GM19023 (cell line): ENCODE results near the gene IFI27L1.

ENCODE experiments used
- ATAC-seq: cut with Tn5 transposase; IDR thresholded peaks from one replicate; pipeline ENCODE4 v1.9.1; 2021; ENCODE audit warnings: mild to moderate bottlenecking, moderate library complexity; ENCODE audit not compliant: unreplicated experiment

Gene IFI27L1

DNA sequence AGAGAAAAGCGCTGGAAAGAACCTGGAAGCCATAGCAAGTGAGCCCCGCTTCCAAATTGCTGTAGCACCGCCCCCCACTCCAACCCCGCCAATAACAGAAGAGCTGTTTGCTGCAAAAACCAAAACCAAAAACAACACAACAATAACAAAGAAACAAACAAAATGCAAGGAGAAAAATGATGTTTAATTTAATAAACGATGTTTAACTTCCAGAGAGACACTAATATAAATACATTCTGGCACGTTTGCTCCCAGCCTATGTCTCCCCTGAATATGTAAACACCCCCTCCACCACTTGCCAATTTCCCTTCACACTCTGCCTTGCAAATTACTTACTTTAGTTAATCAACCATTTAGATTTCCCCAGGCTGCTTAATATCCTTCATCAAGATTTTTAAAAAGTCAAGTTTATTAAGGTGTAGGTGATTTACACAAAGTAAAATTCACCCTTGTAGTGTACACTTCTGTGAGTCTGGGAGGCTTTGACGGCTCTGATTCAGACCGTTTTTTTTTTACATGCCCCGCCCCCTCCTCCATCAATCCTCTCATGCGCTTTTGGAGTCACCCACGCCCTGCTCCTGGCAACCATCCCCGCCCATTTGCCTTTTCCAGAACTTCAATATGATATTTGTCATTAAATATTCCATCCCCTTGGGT is 48.8 kb downstream of the IFI27L1 start:
- no peak for ATAC-seq

DNA sequence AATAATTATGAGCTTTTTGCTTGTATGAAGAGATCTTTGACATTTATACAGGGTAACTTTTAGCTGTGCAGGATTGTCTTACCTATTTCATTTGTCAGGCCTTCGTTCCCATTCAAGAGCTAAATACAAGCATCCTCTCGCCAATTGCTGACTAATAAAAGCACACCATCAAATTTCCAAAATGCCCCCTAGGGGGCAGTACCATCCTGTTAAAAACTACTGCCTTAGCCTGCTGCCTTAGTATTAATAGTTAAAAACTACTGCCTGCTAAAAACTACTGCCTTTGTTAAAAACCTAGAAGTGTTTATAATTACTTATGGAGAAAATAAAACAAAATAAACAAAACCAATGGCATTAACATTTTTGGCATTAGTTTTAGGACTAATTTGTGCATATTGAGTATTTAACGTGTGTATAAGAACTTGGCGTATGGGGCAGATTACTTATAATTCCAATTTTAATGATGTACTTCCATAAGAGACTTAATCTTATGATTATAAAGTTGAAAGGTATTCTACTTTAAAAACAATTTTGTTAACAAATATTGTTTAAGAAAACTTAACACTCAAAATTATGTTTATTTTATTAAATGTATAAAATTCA is 51.3 kb downstream of the IFI27L1 start:
- ATAC-seq = no peak

DNA sequence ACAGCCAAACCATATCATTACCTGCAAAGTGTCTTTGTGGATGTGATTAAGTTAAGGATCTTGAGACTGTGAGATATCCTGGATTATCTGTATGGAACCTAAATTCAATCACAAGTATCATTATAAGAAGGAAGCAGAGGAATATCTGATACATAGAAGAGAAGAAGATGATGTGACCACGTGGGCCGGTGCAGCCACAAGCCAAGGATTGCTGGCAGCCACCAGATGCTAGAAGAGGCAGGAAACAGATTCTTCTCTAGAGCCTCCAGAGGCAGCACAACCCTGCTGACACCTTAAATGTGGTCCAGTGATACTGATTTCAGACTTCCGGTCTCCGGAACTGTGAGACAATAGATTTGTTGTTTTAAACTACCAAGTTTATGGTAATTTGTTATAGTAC is 54.4 kb downstream of the IFI27L1 start:
- ATAC-seq = no peak

DNA sequence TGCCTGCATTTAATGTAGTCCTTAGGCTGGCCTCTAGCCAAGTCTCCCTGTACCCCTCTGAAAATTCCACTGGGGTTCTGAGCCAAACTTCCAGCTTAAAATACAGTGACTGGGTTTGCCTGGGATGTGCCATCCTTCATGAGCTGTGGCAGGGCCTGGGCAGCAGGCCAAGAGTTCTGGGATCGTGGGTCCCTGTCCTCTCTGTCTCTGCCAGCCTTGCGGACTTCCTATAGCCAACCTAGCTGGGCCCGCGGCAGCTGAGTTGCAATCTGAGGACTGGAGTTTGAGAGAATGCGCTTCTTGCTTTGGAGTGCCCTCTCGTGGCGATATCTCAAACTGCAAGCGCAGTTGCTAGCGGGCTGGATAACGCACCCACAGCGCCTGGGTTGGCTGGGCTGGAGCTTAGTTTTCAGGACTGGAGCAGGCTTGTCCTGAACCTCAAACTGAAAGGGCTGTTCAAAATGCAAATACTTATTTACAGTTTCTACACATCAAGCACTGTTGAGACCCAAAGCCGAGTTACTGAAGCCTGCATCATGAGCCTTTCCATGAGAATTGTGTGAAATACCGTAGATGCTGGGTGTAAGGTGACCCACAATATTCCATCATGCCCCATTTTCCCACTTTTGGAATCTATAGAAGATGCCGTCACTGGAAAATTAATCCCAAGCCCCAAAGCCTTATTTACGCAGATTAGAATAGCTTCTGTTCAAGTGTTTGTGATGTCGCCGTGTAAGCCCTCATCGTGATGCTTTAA is 55.6 kb downstream of the IFI27L1 start:
- peak; percentile 73 for ATAC-seq

DNA sequence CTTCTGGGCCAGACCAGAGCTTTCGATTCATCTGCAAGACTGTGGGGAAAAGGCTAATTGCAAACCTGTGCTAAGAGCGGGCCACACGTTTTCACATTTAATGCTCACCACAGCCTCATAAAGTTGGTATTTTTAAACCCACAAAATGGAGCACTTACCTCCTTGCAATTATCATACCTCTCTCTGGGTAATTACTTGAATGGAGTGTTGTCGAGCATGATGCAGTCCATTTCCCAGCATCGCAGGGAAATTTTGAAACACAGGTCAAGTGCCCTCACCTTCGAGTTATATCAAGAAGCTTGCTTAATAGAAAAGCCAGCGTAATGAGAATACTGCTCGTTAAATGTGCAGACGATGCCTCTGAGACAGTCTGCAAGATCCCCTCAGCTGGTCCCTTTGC is 57.1 kb downstream of the IFI27L1 start:
- ATAC-seq = no peak

DNA sequence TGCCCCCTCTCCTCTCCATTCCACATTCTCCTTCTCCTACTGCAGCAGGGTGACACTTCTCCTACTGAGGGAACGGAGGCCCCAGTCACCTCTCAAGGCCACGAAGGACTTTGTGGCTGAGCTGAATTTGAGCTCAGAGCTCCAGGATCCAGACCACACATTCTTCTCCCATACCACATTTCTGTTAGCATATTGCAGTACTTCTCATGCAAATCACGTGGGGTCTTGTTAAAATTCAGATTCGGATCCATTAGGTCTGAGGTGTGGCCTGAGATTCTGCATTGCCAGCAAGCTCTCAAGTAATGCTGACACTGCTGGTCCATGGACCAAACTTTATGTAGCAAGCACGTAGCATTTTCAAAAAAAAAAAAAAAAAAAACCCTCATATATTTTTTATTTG is 57.9 kb downstream of the IFI27L1 start:
- no peak for ATAC-seq

DNA sequence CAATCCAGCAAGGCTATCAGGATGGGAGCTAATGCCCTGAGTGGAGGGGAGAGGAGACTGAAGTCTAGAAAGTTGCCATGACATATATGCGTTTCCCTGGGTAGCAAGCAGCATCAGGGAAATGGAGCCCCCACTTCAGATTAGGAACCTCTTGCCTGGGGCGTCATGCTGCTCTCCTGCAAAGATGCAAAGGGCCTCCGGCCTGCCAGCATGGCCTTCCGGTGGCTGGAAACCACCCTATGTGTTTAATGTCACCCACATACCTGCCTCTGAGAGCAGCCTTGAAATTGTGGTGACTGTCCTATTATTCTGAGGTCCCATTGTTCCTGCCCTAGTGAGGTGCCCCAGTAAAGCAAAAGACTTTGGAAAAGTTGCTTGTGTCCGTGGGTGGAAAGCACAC is 58.3 kb downstream of the IFI27L1 start:
- no peak for ATAC-seq

DNA sequence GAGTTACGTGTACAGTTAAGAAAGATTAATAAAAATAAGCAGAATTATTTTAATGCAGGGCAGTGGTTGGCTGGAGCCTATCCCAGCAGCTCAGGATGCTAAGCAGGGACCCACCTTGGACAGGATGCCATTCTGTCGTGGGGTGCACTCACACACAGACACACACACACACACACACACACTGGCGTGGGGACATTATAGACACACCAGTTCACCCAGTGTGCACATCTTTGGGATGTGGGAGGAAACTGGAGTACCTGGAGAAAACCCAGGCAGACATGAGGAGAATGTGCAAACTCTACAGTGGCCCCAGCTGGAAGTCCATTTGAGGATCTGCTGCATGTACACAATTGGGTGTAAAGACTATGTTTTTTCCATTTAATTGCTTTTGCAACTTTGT is 61.1 kb downstream of the IFI27L1 start:
- no peak for ATAC-seq

DNA sequence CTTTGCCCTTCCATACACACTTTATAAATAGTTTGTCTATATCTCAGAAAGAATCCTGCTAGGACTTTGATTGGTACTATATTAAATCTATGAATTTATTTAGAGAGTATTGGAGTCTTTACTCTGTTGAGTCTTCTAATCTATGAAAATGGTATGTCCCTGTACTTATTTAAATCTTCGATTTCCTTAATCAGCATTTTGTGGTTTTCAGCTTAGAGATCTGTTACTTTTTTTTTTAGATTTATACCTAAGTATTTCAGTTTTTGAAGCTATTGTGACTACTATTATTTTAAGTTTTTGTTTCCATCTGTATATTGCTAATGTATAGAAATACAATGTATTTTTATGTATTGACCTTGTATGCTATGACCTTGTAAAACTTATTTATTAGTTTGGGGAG is 61.7 kb downstream of the IFI27L1 start:
- ATAC-seq = no peak

DNA sequence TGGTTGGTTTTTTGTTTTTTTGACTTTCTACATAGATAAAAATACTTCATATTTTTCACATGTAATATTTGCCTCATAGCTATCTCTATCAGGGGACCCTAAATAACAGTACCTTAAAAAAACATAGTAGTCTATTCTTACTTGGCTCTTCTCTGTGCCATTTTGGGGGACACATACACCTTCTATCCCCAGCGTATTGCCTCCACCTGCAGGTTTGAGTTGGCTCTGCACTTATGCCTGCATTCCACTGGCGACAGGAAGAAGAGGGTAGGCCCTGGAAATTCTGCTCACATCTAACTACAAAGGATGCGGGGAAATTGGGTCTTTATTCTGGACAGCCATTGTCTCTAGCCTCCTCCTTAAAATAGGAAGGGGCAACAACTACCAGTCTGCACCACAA is 62.1 kb downstream of the IFI27L1 start:
- no peak for ATAC-seq

DNA sequence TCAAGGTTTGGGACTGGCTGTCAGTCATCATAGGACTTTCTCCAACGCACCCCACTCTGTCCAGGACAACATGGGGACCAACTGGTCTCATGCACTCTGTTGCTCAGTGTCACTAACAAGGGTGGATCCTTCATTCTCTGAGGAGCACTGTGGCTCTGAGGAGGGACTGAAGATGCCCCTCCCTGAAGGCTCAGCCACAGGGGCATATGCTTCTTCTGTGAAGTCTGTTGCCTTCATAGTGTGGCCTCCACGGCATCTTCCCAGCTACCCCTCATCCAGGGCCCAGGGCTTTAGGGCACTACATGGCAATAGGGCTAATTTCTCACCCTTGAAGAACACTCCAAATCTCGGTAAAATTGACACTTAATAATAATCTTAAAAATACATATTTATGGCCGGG is 62.6 kb downstream of the IFI27L1 start:
- no peak for ATAC-seq

DNA sequence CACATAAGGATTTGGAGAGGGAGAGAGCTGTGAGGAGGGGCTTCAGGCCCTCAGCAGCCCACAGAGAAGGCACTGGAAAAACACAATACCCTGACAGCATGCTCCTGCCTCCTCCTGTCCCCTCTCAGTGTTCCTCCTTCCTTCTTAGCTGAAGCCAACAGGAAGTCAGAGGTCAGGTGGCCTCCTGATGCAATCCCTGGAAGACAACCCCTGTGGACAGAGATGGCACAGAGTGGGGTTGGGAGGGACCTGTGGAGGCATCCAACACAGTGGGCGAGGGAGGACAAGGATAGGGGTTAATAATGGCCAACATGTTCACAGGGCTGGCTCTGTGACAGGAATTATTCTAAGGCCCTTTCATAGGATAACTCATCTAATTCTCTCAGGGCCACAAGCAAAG is 63.7 kb downstream of the IFI27L1 start:
- ATAC-seq = no peak

DNA sequence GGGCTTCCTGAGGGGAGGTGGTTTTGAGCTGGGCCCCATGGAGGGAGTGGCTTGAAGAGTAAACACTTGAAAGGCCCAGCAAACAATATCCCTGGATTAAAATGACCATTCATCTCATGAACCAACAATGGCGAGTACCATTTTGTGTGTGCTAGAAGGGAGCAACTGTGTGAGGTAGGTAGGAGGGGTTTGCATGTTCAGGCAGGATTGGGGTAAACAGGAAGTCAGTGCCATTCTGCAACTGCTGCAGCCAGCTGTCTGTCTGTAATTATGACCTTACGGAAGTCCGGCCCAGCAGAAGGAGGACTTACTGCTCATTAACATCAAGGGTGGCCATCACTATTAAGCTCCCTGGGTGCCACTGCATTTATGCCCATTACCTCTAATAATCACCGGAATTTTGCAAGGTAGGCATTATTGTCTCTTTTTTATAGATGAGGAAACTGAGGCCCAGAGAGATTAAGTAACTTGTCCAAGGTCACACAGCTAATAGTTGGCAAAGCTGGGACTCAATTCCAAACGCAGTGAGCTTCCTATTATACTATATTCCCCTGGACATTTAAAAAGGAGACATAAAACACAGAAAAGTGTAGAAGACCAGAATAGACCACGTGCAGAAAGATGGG is 64.9 kb downstream of the IFI27L1 start:
- no peak for ATAC-seq
